ENCODE results near the gene TSPEAR.
"Not testable (repeated sequence)": the region's sequence is repeated elsewhere in the genome, so short reads cannot be mapped to it uniquely, and the experiment has no call there.

Gene TSPEAR

GRCh38 chr21:44681152-44681551 is 30.2 kb downstream of the TSPEAR start:
- DNase-seq, result no peak

GRCh38 chr21:44677881-44678280 is 33.5 kb downstream of the TSPEAR start:
- no peak for DNase-seq

GRCh38 chr21:44671911-44672310 is 39.5 kb downstream of the TSPEAR start:
- no peak for DNase-seq

- DNase-seq, result no peak
These were observed 40.5 kb downstream of the TSPEAR start for GRCh38 chr21:44670642-44671432.

- no peak for DNase-seq
These were observed 43.8 kb downstream of the TSPEAR start for GRCh38 chr21:44667612-44668011.

GRCh38 chr21:44666401-44667320 is 44.7 kb downstream of the TSPEAR start, which contains the start of gene KRTAP12-2:
Gene KRTAP12-2 (minus strand): TSS chr21:44666927. CDS start chr21:44666886, 41 bp downstream.
- DNase-seq, result no peak

- no peak for DNase-seq
These were observed 46.7 kb downstream of the TSPEAR start for GRCh38 chr21:44664691-44665090.

- not testable (repeated sequence) for DNase-seq
These were observed 49.8 kb downstream of the TSPEAR start for GRCh38 chr21:44661567-44661966.

GRCh38 chr21:44658913-44659595 is 52.3 kb downstream of the TSPEAR start:
- no peak for DNase-seq

- no peak for DNase-seq
These were observed 52.8 kb downstream of the TSPEAR start for GRCh38 chr21:44658541-44658910.

- no peak for DNase-seq
These were observed 53.5 kb downstream of the TSPEAR start, which contains the start of gene KRTAP12-3 for GRCh38 chr21:44657635-44658540. Gene KRTAP12-3 (plus strand): TSS chr21:44657932. CDS start chr21:44657980, 48 bp downstream.

- no peak for DNase-seq
These were observed 54.5 kb downstream of the TSPEAR start for GRCh38 chr21:44656868-44657267.

GRCh38 chr21:44654576-44655175 is 56.7 kb downstream of the TSPEAR start, which contains the start of gene KRTAP12-4:
Gene KRTAP12-4 (minus strand): TSS chr21:44654659. CDS start chr21:44654614, 45 bp downstream.
- no peak for DNase-seq

- DNase-seq, result no peak
These were observed 57.5 kb downstream of the TSPEAR start for GRCh38 chr21:44653656-44654575.

- DNase-seq, result no peak
These were observed 58.2 kb downstream of the TSPEAR start for GRCh38 chr21:44653123-44653522.

GRCh38 chr21:44650973-44651675 is 60.2 kb downstream of the TSPEAR start:
- no peak for DNase-seq

GRCh38 chr21:44650265-44650972 is 61.0 kb downstream of the TSPEAR start:
- DNase-seq, result no peak

GRCh38 chr21:44649521-44650100 is 61.8 kb downstream of the TSPEAR start:
- DNase-seq, result no peak
